HG02642 (cell line): Measurements from ENCODE around the gene NLRP7.
"Not testable (repeated sequence)": the region's sequence is repeated elsewhere in the genome, so short reads cannot be mapped to it uniquely, and the experiment has no call there.

Experiments
- ATAC-seq: cut with Tn5 transposase; IDR thresholded peaks from one replicate; pipeline ENCODE4 v1.9.1; 2021; ENCODE audit warnings: mild to moderate bottlenecking; ENCODE audit not compliant: unreplicated experiment, poor library complexity

The NLRP7 gene

DNA sequence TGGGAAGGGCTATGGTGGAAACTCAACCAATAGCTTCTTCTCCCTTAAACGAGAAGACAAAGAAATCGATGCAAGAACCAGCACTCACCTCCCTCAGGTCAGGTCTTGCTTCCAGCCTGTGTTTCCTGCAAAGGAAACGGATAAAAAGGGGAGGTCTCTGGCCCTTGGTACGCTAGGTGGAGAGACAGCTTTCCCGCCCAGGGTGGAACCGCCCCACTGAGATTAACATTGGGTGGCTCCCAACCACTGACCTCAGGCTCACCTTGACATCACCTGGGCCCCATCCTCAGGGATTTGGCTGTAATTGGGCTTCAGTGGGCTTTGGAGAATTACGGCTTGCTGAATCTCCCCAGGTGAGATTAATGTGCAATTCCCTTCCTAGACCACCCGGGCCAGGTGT is at the start of gene NLRP7:
Gene NLRP7, minus strand, starts transcription at position 150 of the 400 bp plus-strand sequence.
- ATAC-seq, result no peak

DNA sequence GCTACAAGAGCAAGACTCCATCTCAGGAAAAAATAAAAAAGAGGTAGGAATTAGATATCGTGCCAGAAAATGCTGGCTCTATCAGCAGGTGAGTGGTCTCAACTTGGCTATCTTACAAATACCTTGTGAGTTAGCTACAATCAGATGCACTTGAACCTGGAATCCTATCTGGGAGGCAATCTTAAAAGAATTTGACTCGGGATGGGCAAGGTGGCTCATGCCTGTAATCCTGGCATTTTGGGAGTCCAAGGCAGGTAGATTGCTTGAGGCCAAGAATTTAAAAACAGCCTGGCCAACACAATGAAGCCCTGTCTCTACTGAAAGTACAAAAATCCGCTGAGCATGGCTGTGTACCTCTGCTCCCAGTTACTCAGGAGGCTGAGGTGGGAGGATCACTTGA is 48.2 kb upstream of the NLRP7 start:
- ATAC-seq, result no peak

DNA sequence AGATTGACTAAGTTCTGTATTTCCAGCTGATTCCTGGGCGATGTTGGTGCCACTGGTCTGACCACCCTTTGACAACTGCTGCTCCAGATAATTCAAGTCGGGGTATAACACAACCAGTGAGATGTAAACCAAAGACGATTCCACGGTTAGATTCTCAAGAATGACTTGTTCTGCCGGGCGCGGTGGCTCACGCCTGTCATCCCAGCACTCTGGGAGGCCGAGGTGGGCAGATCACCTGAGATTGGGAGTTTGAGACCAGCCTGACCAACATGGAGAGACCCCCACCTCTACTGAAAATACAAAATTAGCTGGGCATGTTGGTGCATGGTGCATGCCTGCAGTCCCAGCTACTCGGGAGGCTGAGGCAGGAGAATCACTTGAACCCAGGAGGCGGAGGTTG is 42.2 kb upstream of the NLRP7 start:
- ATAC-seq, result not testable (repeated sequence)

DNA sequence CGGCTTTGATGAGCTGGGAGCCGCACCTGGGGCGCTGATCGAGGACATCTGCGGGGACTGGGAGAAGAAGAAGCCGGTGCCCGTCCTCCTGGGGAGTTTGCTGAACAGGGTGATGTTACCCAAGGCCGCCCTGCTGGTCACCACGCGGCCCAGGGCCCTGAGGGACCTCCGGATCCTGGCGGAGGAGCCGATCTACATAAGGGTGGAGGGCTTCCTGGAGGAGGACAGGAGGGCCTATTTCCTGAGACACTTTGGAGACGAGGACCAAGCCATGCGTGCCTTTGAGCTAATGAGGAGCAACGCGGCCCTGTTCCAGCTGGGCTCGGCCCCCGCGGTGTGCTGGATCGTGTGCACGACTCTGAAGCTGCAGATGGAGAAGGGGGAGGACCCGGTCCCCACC is 35.2 kb upstream of the NLRP7 start:
- ATAC-seq, result not testable (repeated sequence)

DNA sequence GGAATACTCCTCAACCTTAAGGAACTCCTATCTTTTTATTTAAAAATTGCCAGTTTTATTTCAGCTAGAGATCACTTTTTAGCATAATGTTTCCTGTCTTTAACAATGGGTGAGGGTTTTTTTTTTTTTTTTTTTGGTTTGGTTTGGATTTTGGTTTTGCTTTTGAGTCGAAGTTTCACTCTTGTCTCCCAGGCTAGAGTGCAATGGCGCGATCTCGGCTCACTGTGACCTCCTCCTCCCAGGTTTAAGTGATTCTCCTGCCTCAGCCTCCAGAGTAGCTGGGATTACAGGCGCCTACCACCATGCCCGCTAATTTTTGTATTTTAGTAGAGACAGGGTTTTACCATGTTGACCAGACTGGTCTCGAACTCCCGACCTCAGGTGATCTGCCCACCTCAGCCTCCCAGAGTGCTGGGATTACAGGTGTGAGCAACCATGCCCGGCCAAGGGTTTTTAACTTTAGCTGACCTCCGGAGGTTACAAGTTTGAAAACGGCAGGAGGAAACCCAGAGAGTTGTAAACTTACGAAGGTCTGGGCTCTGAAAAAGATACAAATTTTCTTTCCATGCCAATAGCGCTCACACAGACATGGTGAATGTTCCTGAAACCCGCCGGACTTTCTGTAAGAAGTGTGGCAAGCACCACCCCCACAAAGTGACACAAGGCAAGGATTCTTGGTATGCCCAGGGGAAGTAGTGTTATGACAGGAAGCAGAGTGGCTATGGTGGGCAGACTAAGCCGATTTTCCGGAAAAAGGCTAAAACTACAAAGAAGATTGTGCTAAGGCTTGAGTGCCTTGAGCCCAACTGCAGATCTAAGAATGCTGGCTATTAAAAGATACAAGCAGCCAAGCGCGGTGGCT is 26.1 kb upstream of the NLRP7 start:
- not testable (repeated sequence) for ATAC-seq

DNA sequence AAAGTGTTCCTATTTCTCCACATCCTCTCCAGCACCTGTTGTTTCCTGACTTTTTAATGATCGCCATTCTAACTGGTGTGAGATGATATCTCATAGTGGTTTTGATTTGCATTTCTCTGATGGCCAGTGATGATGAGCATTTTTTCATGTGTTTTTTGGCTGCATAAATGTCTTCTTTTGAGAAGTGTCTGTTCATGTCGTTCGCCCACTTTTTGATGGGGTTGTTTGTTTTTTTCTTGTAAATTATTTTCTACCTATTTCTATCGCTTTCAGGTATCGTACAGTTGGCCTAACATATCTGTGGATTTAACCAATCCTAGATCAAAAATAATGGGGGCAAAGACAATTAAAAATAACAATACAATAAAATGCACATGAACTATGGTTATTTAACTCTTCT is 24.1 kb upstream of the NLRP7 start:
- not testable (repeated sequence) for ATAC-seq

DNA sequence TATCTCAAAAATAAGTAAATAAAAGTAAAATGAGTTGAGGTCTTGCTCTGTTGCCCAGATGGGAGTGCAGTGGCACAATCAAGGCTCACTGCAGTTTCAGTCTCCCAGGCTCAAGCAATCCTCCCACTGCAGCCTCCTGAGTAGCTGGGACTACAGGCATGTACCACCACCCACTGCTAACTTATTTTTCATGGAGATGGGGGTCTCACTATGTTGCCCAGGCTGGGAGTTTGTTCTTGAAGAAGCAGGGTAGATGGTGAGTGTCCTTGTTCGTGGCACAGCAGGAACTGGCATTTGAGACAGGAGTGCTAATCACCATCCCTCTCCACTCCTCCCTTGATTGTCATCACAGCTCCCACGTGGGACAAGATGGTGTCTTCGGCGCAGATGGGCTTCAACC is 22.3 kb upstream of the NLRP7 start:
- no peak for ATAC-seq

DNA sequence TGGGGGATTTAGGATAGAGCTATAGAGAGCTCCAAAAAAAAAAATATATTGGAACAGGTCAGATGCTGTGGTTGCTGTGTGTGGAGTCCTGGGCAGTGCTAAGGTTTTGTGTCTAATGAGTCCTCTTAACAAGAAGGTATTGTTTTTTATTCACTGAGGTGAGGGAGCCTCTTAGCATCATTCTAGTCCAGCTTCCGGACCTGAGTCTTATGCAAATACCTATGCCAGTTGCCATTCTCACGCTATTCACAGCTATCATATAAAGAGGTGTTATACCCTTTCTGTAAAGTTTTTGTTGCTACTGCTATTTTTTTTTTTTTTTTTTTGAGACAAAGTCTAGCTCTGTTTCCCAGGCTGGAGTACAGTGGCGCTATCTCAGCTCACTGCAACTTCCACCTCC is 20.3 kb upstream of the NLRP7 start:
- ATAC-seq, result no peak

DNA sequence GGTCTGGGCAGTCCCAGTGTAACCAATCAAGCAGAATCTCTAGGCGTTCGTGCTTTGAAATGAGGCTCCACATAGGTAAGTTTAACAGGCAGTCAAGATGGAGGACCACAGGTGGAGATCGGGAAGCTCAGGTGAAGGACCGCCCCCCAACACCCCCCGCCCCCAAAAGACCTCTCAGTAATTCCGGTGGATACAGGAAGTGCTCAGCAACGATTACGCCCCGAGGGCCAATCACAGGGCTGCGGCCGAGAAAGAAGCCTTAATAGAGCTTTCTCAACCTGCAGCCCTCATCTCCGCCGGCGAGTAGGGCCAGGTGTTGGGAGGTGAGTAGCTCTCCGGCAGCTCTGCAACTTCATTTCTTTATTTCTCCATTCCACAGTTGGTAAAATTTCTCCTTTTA is 17.7 kb upstream of the NLRP7 start:
- ATAC-seq, result not testable (repeated sequence)

DNA sequence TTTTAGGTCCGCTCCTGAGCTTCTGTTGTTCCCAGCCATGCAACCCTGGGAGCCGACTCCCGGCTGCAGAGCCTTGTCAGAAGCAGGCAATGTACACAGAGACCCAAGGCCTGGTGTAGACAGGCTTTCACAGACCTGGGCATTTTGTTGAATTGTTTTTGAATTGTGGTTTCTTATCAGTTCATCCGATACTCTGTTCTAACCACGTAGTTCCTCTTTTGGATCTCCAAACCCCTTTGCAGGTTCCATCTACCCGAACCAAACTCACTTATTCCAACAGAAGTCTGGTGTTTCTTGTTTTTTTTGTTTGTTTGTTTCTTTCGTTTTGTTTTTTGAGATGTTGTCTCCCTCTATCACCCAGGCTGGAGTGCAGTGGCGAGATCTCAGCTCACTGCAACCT is 12.5 kb upstream of the NLRP7 start:
- no peak for ATAC-seq

DNA sequence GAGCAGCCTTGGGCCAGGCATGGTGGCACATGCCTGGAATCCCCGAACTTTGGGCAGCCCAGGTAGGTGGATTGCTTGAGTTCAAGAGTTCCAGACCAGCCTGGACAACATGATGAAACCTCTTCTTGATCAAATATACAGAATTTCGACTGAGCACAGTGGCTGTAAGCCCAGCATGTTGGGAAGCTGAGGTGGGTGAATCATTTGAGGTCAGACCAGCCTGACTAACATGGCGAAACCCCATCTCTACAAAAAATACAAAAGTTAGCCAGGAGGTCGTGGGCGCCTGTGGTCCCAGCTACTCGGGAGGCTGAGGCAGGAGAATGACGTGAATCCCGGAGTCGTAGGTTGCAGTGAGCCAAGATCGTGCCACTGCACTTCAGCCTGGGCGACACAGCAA is 8.0 kb upstream of the NLRP7 start:
- ATAC-seq, result no peak

DNA sequence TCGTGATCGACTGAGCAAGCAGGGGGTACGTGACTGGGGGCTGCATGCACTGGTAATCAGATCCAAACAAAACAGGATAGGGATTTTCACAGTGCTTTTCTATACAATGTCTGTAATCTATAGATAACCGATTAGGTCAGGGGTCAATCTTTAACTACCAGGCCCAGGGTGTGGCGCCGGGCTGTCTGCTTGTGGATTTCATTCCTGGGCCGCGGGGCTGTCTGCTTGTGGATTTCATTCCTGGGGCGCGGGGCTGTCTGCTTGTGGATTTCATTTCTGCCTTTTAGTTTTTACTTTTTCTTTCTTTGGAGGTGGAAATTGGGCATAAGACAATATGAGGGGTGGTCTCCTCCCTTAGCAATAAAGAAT is 6.0 kb upstream of the NLRP7 start:
- ATAC-seq, result not testable (repeated sequence)

DNA sequence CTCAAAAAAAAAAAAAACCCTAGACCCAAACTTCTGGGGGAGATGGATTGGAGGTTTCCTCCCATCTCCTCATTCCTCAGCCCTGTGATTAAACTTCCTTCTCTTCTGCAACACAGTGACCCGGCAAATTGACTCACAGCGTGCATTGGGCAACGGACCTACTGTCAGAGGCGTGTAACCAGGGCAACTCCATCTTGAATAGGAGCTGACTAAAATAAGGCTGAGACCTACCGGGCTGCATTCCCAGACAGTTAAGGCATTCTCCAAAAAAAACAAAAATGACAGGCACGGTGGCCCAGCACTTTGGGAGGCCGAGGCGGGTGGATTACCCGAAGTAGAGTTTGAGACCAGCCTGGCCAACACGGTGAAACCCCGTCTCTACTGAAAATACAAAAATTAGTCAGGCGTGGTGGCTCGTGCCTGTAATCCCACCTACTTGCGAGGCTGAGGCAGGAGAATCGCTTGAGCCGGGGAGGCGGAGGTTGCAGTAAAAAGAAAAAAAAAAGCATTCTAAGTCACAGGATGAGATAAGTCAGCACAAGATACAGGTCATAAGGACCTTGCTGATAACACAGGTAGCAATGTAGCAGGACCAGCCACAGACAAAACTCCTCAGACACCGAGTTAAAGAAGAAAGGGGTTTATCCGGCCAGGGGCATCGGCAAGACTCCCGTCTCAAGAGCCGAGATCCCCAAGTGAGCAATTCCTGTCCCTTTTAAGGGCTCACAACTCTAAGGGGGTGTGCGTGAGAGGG is 5.4 kb upstream of the NLRP7 start:
- no peak for ATAC-seq

DNA sequence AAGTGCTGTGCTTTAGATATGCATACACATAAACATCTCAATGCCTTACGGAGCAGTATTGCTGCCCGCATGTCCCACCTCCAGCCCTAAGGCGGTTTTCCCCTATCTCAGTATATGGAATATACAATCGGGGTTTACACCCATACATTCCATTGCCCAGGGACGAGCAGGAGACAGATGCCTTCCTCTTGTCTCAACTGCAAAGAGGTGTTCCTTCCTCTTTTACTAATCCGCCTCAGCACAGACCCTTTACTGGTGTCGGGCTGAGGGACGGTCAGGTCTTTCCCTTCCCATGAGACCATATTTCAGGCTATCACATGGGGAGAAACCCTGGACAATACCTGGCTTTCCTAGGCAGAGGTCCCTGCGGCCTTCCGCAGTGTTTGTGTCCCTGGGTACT is 3.2 kb upstream of the NLRP7 start:
- ATAC-seq, result not testable (repeated sequence)

DNA sequence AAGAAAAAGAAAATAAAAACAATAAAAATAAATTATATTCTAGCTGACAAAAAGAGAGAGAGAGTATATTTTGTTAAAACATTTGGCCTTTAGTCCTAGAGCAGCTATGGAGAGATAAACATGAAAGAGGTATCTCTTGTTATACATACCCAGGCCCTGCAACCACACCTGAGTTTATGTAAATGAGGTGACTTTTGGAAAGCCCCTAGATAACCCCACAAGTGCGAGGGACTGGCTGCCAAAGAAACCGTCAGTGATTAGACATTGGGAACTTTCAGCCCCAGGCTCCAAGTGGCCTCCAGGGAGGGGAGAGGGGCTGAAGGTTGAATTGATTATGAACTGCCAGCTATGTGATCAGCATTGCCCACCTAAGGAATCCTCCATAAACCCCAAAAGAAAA is 2.1 kb upstream of the NLRP7 start:
- no peak for ATAC-seq

DNA sequence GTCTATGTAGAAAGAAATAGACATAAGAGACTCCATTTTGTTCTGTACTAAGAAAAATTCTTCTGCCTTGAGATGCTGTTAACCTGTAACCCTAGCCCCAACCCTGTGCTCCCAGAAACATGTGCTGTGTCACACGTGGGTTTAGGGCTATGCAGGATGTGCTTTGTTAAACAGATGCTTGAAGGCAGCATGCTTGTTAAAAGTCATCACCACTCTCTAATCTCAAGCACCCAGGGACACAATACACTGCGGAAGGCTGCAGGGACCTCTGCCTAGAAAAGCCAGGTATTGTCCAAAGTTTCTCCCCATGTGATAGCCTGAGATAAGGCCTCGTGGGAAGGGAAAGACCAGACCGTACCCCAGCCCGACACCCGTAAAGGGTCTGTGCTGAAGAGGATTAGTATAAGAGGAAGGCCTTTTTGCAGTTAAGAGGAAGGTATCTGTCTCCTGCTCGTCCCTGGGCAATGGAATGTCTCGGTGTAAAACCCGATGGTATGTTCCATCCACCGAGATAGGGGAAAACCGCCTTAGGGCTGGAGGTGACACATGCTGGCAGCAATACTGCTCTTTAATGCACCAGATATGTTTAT is 3.5 kb downstream of the NLRP7 start:
- ATAC-seq, result not testable (repeated sequence)

DNA sequence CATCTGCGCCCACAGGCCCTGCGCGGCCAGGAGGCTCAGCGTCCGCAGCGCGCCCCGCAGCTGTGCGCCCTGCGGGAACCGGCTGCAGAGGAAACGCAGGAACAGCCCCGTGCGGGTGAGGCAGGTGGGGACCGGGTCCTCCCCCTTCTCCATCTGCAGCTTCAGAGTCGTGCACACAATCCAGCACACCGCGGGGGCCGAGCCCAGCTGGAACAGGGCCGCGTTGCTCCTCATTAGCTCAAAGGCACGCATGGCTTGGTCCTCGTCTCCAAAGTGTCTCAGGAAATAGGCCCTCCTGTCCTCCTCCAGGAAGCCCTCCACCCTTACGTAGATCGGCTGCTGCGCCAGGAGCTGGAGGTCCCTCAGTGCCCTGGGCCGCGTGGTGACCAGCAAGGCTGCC is 7.8 kb downstream of the NLRP7 start:
- ATAC-seq, result not testable (repeated sequence)

DNA sequence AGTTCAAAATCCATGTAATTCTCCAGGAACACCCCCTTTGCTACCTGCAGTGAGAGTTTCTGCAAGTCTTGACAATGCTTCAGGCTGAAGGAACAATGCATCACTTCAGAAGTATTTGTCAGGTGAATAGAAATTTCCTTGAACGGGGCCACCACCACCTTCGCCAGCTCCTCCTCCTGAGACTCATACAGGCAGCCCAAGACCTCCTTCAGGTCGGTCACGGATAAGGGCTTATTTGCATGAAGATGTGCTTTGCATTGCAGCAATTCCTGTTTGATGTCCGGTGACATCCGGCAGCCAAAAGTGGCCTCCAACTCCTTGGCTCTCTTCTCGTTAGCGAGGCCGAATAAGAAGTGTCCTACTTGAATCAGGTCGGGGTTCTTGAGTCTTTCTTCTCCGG is 8.4 kb downstream of the NLRP7 start:
- ATAC-seq, result no peak

DNA sequence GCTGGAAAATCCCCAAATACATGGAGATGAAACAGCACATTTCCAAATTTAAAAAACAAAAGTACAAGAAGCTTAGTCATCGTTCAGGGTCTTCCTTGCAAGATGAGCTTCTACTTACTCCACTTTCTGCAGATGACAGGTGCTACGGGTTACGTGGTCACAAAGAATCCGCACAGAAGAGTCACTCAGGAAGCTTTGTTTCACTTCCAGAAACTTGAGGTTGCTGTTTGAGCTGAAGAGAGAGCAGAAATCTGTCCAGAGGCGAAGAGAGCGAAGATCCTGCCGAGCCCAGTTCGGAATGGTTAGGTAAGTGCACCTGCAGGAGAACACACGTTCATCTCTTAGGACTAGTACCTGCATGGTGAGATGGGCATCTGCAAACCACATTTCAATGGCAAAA is 9.4 kb downstream of the NLRP7 start:
- peak; percentile 42 for ATAC-seq

DNA sequence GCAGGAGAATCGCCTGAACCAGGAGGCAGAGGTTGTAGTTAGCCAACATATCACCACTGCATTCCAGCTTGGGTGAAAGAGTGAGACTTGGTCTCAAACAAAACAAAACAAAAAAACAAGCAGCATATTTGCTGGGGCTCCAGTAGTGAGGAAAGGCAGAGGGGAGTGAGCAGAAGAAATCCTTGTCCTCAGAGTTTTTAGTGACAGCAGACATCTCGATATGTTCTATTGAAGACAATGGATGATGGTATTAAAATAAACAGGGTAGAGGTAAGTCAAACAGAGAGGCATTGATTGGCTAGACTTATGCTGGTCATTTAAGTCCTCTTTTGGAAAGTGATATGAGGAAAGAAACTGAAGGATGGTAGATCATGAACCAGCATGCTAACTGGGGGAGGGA is 19.0 kb downstream of the NLRP7 start:
- no peak for ATAC-seq

DNA sequence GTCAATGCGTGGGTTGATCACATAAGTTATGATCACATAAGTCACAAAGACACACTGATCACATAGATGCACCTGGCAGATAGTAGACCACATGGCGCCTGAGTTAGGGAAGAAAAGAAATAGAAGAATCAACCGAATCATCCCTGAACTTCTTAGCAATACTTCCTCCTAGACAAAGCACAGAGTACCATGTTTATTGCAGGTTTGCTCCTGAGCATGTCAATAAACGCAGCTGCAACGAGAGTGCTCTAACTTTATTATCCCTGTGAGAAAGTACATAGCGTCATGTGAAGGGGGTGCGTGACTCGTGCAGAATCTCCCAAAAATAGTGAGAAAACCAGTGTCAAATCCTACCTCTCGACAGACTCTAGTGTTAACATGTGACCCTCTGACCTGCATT is 24.1 kb downstream of the NLRP7 start:
- ATAC-seq, result no peak
